Activated naive CD4-positive, alpha-beta T cell (primary cell): ENCODE data around the gene SF3B1.
"Not testable (repeated sequence)": the region's sequence is repeated elsewhere in the genome, so short reads cannot be mapped to it uniquely, and the experiment has no call there.

Experiments
- DNase-seq, 4 experiments: peaks; one replicate each; lab custom pipeline; 2025; lab: John Stamatoyannopoulos, UW

Gene SF3B1

GRCh38 chr2:197379918-197380309 lies 54.9 kb downstream of the SF3B1 start:
- not testable (repeated sequence) for DNase-seq

- not testable (repeated sequence) for DNase-seq
Measured at GRCh38 chr2:197379308-197379917, 55.4 kb downstream of the SF3B1 start.

GRCh38 chr2:197378494-197379307 lies 56.1 kb downstream of the SF3B1 start:
- peak in 3 of 4 experiments; percentile 8 to 44 (median 36) for DNase-seq

GRCh38 chr2:197378086-197378485 lies 56.7 kb downstream of the SF3B1 start:
- no peak for DNase-seq

GRCh38 chr2:197377670-197378069 lies 57.2 kb downstream of the SF3B1 start:
- DNase-seq: no peak

- DNase-seq: no peak
Measured at GRCh38 chr2:197372592-197372991, 62.2 kb downstream of the SF3B1 start.

- not testable (repeated sequence) for DNase-seq
Measured at GRCh38 chr2:197370664-197371063, 64.2 kb downstream of the SF3B1 start.

- no peak for DNase-seq
Measured at GRCh38 chr2:197369933-197370320, 64.9 kb downstream of the SF3B1 start.

GRCh38 chr2:197369228-197369932 lies 65.4 kb downstream of the SF3B1 start:
- DNase-seq: no peak

- no peak for DNase-seq
Measured at GRCh38 chr2:197368412-197368811, 66.4 kb downstream of the SF3B1 start.

- DNase-seq: no peak
Measured at GRCh38 chr2:197363998-197364397, 70.8 kb downstream of the SF3B1 start.

- DNase-seq: no peak
Measured at GRCh38 chr2:197360744-197361156, 74.1 kb downstream of the SF3B1 start.

GRCh38 chr2:197359859-197360258 lies 75.0 kb downstream of the SF3B1 start:
- no peak for DNase-seq

- DNase-seq: no peak
Measured at GRCh38 chr2:197358931-197359330, 75.9 kb downstream of the SF3B1 start.

- no peak for DNase-seq
Measured at GRCh38 chr2:197357986-197358385, 76.8 kb downstream of the SF3B1 start.

GRCh38 chr2:197356136-197356535 lies 78.7 kb downstream of the SF3B1 start:
- no peak for DNase-seq

GRCh38 chr2:197354169-197354558 lies 80.7 kb downstream of the SF3B1 start:
- no peak for DNase-seq

GRCh38 chr2:197353393-197354168 lies 81.2 kb downstream of the SF3B1 start:
- no peak for DNase-seq

- no peak for DNase-seq
Measured at GRCh38 chr2:197349699-197350098, 85.1 kb downstream of the SF3B1 start.

- no peak for DNase-seq
Measured at GRCh38 chr2:197348721-197349360, 86.0 kb downstream of the SF3B1 start.

- no peak for DNase-seq
Measured at GRCh38 chr2:197345846-197346370, 88.9 kb downstream of the SF3B1 start.
